OCI-LY1 (cell line): ENCODE measurements around the gene PRR23C.

Experiments used
- H2AFZ ChIP-seq: fragments of 200-600 bp; sonication (generic), shearing (Covaris generic); 2 replicates; pipeline ENCODE4 v1.6.0; 2014; ENCODE audit warnings: antibody characterized with exemption, mild to moderate bottlenecking, low read length
- H3F3A ChIP-seq: fragments of 200-600 bp; sonication (generic), shearing (Covaris generic); 2 replicates; pipeline ENCODE4 v1.6.0; 2014; ENCODE audit warnings: mild to moderate bottlenecking, antibody characterized with exemption, low read length, moderate library complexity; ENCODE audit not compliant: insufficient read depth
- H3K27ac ChIP-seq: fragments of 200-600 bp; sonication (generic); 2 replicates; pipeline ENCODE4 v1.5.1; 2014; ENCODE audit warnings: low read length, mixed run types, mild to moderate bottlenecking, low read depth; ENCODE audit not compliant: poor library complexity, severe bottlenecking
- H3K27me3 ChIP-seq: fragments of 200-600 bp; sonication (generic); 2 replicates; pipeline ENCODE4 v1.6.0; 2014; ENCODE audit warnings: antibody characterized with exemption, mild to moderate bottlenecking, low read length, moderate library complexity; ENCODE audit not compliant: insufficient read depth
- H3K36me3 ChIP-seq: fragments of 200-600 bp; sonication (generic); 2 replicates; pipeline ENCODE4 v1.6.1; 2014; ENCODE audit warnings: mild to moderate bottlenecking, antibody characterized with exemption, low read length, moderate library complexity, mixed read lengths; ENCODE audit not compliant: insufficient read depth
- H3K4me1 ChIP-seq: fragments of 200-600 bp; sonication (generic); 2 replicates; pipeline ENCODE4 v1.5.1; 2014; ENCODE audit warnings: mild to moderate bottlenecking, low read length, moderate library complexity; ENCODE audit not compliant: insufficient read depth, severe bottlenecking
- H3K4me2 ChIP-seq: fragments of 200-600 bp; sonication (generic), shearing (Covaris generic); 2 replicates; pipeline ENCODE4 v1.6.1; 2014; ENCODE audit warnings: low read length
- H3K4me3 ChIP-seq: fragments of 200-600 bp; sonication (generic); 2 replicates; pipeline ENCODE4 v1.5.1; 2014; ENCODE audit warnings: low read length, low read depth, mild to moderate bottlenecking, mixed read lengths; ENCODE audit not compliant: poor library complexity, severe bottlenecking
- H3K79me2 ChIP-seq: fragments of 200-600 bp; shearing (Covaris generic); 2 replicates; pipeline ENCODE4 v1.6.1; 2016; ENCODE audit warnings: mixed run types, low read length, mixed read lengths; ENCODE audit not compliant: insufficient read depth
- H3K9ac ChIP-seq: fragments of 200-600 bp; sonication (generic), shearing (Covaris generic); 2 replicates; pipeline ENCODE4 v1.6.1; 2014; ENCODE audit warnings: mild to moderate bottlenecking, low read length, mixed read lengths
- H3K9me2 ChIP-seq: fragments of 200-600 bp; sonication (generic), shearing (Covaris generic); 2 replicates; pipeline ENCODE4 v1.6.1; 2014; ENCODE audit warnings: low read depth, mild to moderate bottlenecking, low read length, mixed read lengths
- H3K9me3 ChIP-seq: fragments of 200-600 bp; shearing (Covaris generic); 2 replicates; pipeline ENCODE4 v1.6.1; 2014; ENCODE audit warnings: low read length, mixed read lengths
- H4K20me1 ChIP-seq: fragments of 200-600 bp; sonication (generic), shearing (Covaris generic); 2 replicates; pipeline ENCODE4 v1.6.0; 2016; ENCODE audit warnings: mild to moderate bottlenecking, low read length; ENCODE audit not compliant: insufficient read depth
- CTCF ChIP-seq: fragments of 200-600 bp; sonication (generic), shearing (Covaris generic); IDR thresholded peaks from 2 replicates; pipeline ENCODE4 v1.5.1; 2017; ENCODE audit warnings: mild to moderate bottlenecking, antibody characterized with exemption, low read length, moderate library complexity, mixed read lengths
- EZH2 ChIP-seq: fragments of 200-600 bp; sonication (generic), shearing (Covaris generic); IDR thresholded peaks from 2 replicates; pipeline ENCODE4 v1.8.0; 2017; ENCODE audit warnings: borderline replicate concordance, mixed run types, mild to moderate bottlenecking, antibody characterized with exemption, low read length, moderate library complexity, mixed read lengths

Gene PRR23C

DNA sequence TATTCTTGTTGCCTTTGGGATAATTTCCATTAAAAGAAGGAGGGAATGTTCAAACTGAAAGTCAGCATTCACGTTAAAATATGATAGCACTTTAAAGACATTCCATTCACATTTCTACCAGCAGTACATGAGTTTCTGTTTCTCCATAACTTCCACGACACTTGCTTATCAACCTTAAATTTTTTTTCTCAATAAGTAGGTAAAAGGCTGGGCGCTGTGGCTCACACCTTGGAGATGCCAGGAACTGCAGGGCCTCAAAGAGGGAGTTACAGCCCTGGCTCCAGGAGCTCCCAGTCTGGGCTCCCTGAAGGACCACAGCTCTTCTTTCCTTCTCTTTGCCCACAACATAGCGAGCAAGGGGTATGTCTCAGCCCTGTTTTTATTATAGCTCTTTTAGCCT is 42.9 kb upstream of the PRR23C start:
- Histone ChIP-seq H4K20me1 (no peaks in the 10 kb centered on the region), H3K4me3 (no peak overlapping the region), H3K4me2 (no peak overlapping the region), H3F3A (no peaks in the 10 kb centered on the region), H3K36me3 (no peaks in the 10 kb centered on the region), H3K27me3 (no peaks in the 10 kb centered on the region), H3K4me1 (no peaks in the 10 kb centered on the region), H3K9me2 (no peaks in the 10 kb centered on the region), H3K9me3 (no peaks in the 10 kb centered on the region), H3K79me2 (no peaks in the 10 kb centered on the region), H3K27ac (no peak overlapping the region), H3K9ac (no peak overlapping the region), H2AFZ (no peak overlapping the region)
- no peak for TF ChIP-seq CTCF
- no peak for TF ChIP-seq EZH2

DNA sequence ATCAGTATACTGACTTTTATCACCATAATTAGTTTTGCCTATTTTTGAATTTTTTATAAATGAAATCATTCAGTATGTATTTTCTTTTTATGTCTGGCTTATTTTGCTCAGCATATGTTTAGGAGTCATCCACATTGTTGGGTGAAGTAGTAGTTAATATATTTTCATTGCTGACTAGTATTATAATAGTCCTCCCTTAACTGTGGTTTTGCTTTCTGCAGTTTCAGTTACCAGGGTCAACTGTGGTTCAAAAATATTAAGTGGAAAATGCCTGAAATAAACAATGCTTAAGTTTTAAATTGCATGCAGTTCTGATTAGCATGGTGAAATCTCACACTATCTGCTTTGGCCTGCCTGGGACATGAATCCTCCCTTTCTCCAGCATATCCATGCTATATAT is 39.5 kb upstream of the PRR23C start:
- H3K4me1 ChIP-seq: no peaks in the 10 kb centered on the region
- no peaks in the 10 kb centered on the region for H3K27me3 ChIP-seq
- H4K20me1 ChIP-seq: no peaks in the 10 kb centered on the region
- H3F3A ChIP-seq: no peaks in the 10 kb centered on the region
- H3K9me2 ChIP-seq: no peaks in the 10 kb centered on the region
- H3K27ac ChIP-seq: no peak overlapping the region
- no peak overlapping the region for H3K9ac ChIP-seq
- no peak overlapping the region for H2AFZ ChIP-seq
- H3K79me2 ChIP-seq: no peaks in the 10 kb centered on the region
- no peak overlapping the region for H3K4me3 ChIP-seq
- TF ChIP-seq CTCF (no peak), EZH2 (no peak)
- no peak overlapping the region for H3K4me2 ChIP-seq
- H3K36me3 ChIP-seq: no peaks in the 10 kb centered on the region
- H3K9me3 ChIP-seq: no peaks in the 10 kb centered on the region

DNA sequence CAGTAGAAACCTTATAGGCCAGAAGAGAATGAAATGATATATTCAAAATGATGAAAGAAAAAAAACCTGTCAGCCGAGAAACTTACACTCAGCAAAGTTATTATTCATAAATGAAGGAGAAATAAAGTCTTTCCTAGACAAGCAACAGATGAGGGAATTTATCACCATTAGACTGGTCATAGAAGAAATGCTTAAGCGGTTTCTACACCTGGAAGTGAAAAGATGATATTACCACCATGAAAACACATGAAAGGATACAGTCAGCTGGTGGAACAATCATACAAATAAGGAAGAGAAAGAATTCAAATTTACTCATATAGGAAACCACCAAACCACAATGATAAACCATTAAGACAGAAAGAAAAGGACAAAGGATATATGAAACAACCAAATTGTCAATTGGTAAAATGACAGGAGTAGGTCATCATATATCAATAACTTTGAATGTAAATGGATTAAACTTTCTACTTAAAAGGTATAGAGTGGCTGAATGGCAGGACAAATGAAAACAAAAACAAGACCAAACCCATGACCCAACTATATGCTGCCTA is 29.9 kb upstream of the PRR23C start:
- H3K79me2 ChIP-seq: no peaks in the 10 kb centered on the region
- no peaks in the 10 kb centered on the region; the same call in 1 of the 2 replicates for H3K27me3 ChIP-seq
- no peaks in the 10 kb centered on the region; the same call in 1 of the 2 replicates for H3K9me3 ChIP-seq
- no peak overlapping the region for H3K4me3 ChIP-seq
- H3K36me3 ChIP-seq: no peaks in the 10 kb centered on the region
- no peaks in the 10 kb centered on the region for H3F3A ChIP-seq
- no peak for TF ChIP-seq EZH2
- no peak for TF ChIP-seq CTCF
- H4K20me1 ChIP-seq: no peaks in the 10 kb centered on the region
- no peak overlapping the region for H2AFZ ChIP-seq
- H3K9ac ChIP-seq: no peak overlapping the region
- H3K27ac ChIP-seq: no peak overlapping the region
- no peaks in the 10 kb centered on the region for H3K9me2 ChIP-seq
- no peaks in the 10 kb centered on the region for H3K4me1 ChIP-seq
- no peak overlapping the region for H3K4me2 ChIP-seq
